ENCODE results near the gene CHAT. TPM values are rescaled to one million over a fixed set of nuclear protein-coding genes. Genes with fewer than 3 reads are reported as not detected.

Gene CHAT
- total RNA-seq (not detected), polyA plus RNA-seq (ENCODE audit: insufficient read depth in 1 of 8, insufficient read length in 8 of 8, low replicate concordance in 1 of 8) (under 1 TPM in 1 of 8 donors, not detected in 7; 0.32 TPM)
- long read RNA-seq, donor 1: 0 reads
- long read RNA-seq, donor 2: 0 reads
- long read RNA-seq, donor 3: 0 reads
- long read RNA-seq, donor 4: 0 reads
- long read RNA-seq, donor 5: 0 reads
- long read RNA-seq, donor 6: 0 reads
- long read RNA-seq, donor 7: 0 reads
- long read RNA-seq, donor 8: 0 reads
- long read RNA-seq, donor 9: 0 reads
- long read RNA-seq, donor 10: 0 reads
- long read RNA-seq, donor 11: 0 reads

DNA sequence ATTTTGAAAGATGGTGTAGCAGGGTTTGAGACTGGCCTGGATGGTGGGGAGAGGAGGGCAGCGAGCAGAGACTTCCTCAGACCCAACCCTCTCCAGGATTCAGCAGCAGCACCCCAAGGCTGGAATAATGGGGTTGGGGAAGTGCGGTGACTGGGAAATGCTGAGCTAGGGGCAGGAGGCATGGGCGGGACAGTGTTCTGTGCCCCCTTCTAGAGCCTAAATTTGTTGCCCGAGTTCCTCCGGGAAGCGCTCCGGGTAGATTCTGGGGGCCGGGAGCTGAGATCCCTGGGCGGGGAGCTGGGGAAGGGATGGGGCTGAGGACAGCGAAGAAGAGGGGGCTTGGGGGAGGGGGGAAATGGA is at the start of gene CHAT:
Gene CHAT (plus strand): TSS at position 156 of the 360 bp plus-strand sequence. CDS start 153 bp downstream, at position 309.
- peaks cover 88% of the 10 kb centered on the region for H3K27me3 ChIP-seq (ENCODE audit: control insufficient read depth, insufficient read depth, low read length)
- DNase-seq: no peak
- no peaks in the 10 kb centered on the region for H3K36me3 ChIP-seq (ENCODE audit: control insufficient read depth, insufficient read depth, low read length)
- H3K4me3 ChIP-seq (ENCODE audit: low read length): no peak within 1 kb of the TSS
- H3K9me3 ChIP-seq (replicated peaks; ENCODE audit: control insufficient read depth, low read depth, low read length): no peaks in the 10 kb centered on the region
- peaks cover 18% of the 10 kb centered on the region for H3K4me1 ChIP-seq (ENCODE audit: control insufficient read depth, insufficient read depth, low read length)
- WGBS (ENCODE audit: insufficient coverage): 2% methylated on average over 9 of the region's 10 CpGs
- no peak within 1 kb of the TSS for H3K27ac ChIP-seq (ENCODE audit: low read length)

DNA sequence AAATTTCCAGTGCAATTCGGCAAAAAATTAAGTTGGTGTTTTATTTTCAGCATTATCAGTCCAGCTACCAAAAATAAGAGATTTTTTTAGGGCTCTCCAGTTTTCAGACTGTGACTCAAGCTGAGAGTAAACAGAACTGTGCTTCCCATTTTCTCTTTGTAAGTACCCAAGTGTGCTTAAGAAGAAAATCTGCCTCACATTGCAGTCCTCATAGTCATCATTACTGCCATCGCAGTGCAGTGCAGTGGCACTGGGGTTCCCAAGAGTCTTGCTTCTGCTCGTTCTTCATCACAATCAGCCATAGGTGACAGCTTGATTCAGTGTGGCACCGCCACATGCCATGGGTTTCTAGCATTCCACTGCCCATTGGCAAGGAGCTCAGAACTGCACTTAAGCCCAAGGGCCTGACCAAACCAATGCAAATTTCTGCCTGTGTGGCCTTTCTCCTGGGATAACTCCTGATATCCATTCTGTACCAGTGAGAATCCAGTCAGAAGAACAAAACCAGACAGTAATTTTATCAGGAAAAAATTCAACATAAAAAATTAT is 49.3 kb upstream of the CHAT start:
- no peak overlapping the region for H3K4me3 ChIP-seq (ENCODE audit: low read length)
- WGBS (ENCODE audit: insufficient coverage): 91% methylated on average over 3 of the region's 4 CpGs
- no peaks in the 10 kb centered on the region for H3K9me3 ChIP-seq (replicated peaks; ENCODE audit: control insufficient read depth, low read depth, low read length)
- no peaks in the 10 kb centered on the region for H3K36me3 ChIP-seq (ENCODE audit: control insufficient read depth, insufficient read depth, low read length)
- no peak overlapping the region for H3K27ac ChIP-seq (ENCODE audit: low read length)
- no peak for DNase-seq
- H3K4me1 ChIP-seq (ENCODE audit: control insufficient read depth, insufficient read depth, low read length): no peaks in the 10 kb centered on the region
- peaks cover 6% of the 10 kb centered on the region for H3K27me3 ChIP-seq (ENCODE audit: control insufficient read depth, insufficient read depth, low read length)

DNA sequence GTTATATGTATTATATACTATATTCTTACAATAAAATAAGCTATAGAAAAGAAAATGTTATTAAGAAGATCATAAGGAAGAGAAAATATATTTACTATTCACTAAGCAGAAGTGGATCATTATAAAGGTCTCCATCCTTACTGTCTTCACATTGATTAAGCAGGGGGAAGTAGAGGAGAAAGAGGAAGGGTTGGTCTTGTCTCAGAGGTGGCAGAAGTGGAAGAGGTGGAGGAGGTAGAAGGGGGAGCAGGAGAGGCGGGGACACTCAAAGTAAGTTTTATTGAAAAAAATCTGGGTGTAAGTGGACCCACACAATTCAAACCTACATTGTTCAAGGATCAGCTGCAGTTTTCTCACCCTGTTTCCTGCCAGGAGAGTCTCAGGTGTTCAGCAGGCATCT is 46.0 kb upstream of the CHAT start:
- Histone ChIP-seq H3K27ac (ENCODE audit: low read length) (no peak overlapping the region), H3K9me3 (replicated peaks; ENCODE audit: control insufficient read depth, low read depth, low read length) (no peaks in the 10 kb centered on the region), H3K27me3 (ENCODE audit: control insufficient read depth, insufficient read depth, low read length) (peaks cover 2% of the 10 kb centered on the region), H3K4me1 (ENCODE audit: control insufficient read depth, insufficient read depth, low read length) (no peaks in the 10 kb centered on the region), H3K4me3 (ENCODE audit: low read length) (no peak overlapping the region), H3K36me3 (ENCODE audit: control insufficient read depth, insufficient read depth, low read length) (no peaks in the 10 kb centered on the region)
- DNase-seq: no peak
- WGBS (ENCODE audit: insufficient coverage): no CpG with 5 or more reads among the region's 1 CpG

DNA sequence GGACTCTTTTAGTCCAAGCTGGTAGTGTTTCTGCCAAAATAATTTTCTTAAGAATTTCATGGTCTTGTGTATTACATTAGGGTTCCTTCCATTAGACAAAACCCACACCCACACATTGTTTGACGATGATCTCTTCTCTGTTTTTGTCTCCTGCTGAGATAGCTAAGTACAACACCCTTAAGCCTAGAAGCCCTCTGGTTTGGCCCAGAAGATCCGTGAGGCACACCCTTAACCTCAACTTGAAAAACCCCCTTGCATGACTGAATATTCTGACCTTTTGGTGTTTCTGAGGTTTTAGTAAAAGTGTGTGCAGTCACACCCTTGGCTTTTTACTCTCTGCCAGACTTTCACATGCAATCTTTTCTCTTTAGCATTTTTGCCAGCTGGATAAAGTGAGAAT is 45.6 kb upstream of the CHAT start:
- no peaks in the 10 kb centered on the region for H3K36me3 ChIP-seq (ENCODE audit: control insufficient read depth, insufficient read depth, low read length)
- H3K4me3 ChIP-seq (ENCODE audit: low read length): no peak overlapping the region
- H3K4me1 ChIP-seq (ENCODE audit: control insufficient read depth, insufficient read depth, low read length): no peaks in the 10 kb centered on the region
- DNase-seq: no peak
- H3K27me3 ChIP-seq (ENCODE audit: control insufficient read depth, insufficient read depth, low read length): peaks cover 2% of the 10 kb centered on the region
- no peak overlapping the region for H3K27ac ChIP-seq (ENCODE audit: low read length)
- H3K9me3 ChIP-seq (replicated peaks; ENCODE audit: control insufficient read depth, low read depth, low read length): no peaks in the 10 kb centered on the region
- 75% methylated on average over 1 of the region's 2 CpGs for WGBS (ENCODE audit: insufficient coverage)

DNA sequence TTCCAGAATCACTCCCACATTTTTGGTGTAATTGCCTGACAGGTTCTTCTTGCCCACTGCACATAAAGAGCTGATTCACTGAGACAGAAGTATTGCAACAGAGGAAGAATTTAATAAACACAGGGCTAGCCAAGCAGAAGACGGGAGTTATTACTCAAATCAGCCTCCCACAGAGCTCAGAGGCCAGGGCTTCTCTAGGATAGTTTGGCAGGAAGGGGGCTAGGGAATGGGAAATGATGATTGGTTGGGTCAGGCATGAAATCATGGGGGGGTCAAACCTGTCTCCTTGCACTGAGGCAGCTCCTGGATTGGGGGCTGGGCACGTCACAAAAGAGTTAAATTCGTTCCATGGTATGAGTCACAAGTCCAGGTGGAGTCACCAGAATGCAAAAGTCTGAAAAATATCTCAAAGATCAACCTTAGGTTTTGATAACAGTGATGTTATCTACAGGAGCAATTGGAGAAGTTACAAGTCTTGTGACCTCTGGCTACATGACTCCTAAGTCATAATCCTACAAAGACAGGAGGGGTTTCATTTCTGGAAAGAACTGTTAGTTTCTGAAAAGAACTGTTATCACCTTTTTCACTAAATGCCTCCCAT is 44.7 kb upstream of the CHAT start:
- no peaks in the 10 kb centered on the region for H3K36me3 ChIP-seq (ENCODE audit: control insufficient read depth, insufficient read depth, low read length)
- WGBS (ENCODE audit: insufficient coverage): no CpG with 5 or more reads among the region's 3 CpGs
- H3K4me3 ChIP-seq (ENCODE audit: low read length): no peak overlapping the region
- no peak overlapping the region for H3K27ac ChIP-seq (ENCODE audit: low read length)
- H3K9me3 ChIP-seq (replicated peaks; ENCODE audit: control insufficient read depth, low read depth, low read length): no peaks in the 10 kb centered on the region
- H3K4me1 ChIP-seq (ENCODE audit: control insufficient read depth, insufficient read depth, low read length): no peaks in the 10 kb centered on the region
- H3K27me3 ChIP-seq (ENCODE audit: control insufficient read depth, insufficient read depth, low read length): no peaks in the 10 kb centered on the region
- no peak for DNase-seq

DNA sequence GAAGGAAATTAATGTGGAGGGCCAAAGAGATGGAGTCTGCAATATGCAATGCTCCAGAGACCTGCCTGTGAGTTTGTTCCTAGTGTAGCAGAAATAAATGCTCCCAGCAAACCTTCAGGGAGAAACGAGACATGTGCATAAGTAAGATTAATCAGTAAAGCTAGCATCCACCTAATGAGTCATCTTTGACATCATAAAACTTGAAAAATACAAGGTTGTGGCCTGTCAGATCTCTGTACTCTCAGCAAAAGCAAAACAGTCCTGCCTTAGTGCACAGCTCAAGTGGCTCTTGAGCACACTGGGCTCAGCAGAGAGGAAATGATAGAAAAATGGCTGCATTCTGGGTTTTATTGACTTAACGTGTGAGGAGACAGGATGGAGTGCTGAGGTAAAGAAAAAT is 42.4 kb upstream of the CHAT start:
- Histone ChIP-seq H3K4me1 (ENCODE audit: control insufficient read depth, insufficient read depth, low read length) (no peaks in the 10 kb centered on the region), H3K27me3 (ENCODE audit: control insufficient read depth, insufficient read depth, low read length) (no peaks in the 10 kb centered on the region), H3K27ac (ENCODE audit: low read length) (no peak overlapping the region), H3K36me3 (ENCODE audit: control insufficient read depth, insufficient read depth, low read length) (no peaks in the 10 kb centered on the region), H3K4me3 (ENCODE audit: low read length) (no peak overlapping the region), H3K9me3 (replicated peaks; ENCODE audit: control insufficient read depth, low read depth, low read length) (no peaks in the 10 kb centered on the region)
- DNase-seq: no peak
- no CpG with 5 or more reads among the region's 2 CpGs for WGBS (ENCODE audit: insufficient coverage)

DNA sequence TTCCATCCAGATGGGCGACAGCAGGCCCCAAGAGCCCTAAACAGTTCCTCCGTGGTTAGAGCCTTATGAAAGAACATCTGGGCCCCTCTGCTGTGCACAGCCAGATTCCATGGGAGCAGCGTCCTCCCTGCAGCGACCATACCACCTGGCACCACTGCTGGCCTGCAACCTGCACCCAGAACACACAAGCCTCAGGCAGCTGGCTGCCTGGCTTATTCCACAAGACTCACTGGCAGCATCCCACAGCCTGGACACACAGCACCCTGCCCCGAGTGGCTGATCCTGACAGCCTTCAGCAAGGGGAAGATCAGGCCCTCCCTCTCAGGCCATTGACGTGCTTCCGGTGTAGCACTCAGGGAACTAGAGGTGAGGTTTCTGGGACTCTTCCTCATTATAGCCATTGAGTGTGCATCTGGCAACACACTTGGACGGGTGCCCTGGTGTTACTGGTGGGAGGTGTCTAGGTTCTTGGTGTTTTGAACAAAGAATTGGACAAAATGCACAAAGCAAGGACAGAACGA is 41.2 kb upstream of the CHAT start:
- WGBS (ENCODE audit: insufficient coverage): 46% methylated on average over 5 of the region's 9 CpGs
- Histone ChIP-seq H3K27ac (ENCODE audit: low read length) (no peak overlapping the region), H3K9me3 (replicated peaks; ENCODE audit: control insufficient read depth, low read depth, low read length) (no peaks in the 10 kb centered on the region), H3K36me3 (ENCODE audit: control insufficient read depth, insufficient read depth, low read length) (no peaks in the 10 kb centered on the region), H3K4me1 (ENCODE audit: control insufficient read depth, insufficient read depth, low read length) (no peaks in the 10 kb centered on the region), H3K4me3 (ENCODE audit: low read length) (no peak overlapping the region), H3K27me3 (ENCODE audit: control insufficient read depth, insufficient read depth, low read length) (no peaks in the 10 kb centered on the region)
- no peak for DNase-seq

DNA sequence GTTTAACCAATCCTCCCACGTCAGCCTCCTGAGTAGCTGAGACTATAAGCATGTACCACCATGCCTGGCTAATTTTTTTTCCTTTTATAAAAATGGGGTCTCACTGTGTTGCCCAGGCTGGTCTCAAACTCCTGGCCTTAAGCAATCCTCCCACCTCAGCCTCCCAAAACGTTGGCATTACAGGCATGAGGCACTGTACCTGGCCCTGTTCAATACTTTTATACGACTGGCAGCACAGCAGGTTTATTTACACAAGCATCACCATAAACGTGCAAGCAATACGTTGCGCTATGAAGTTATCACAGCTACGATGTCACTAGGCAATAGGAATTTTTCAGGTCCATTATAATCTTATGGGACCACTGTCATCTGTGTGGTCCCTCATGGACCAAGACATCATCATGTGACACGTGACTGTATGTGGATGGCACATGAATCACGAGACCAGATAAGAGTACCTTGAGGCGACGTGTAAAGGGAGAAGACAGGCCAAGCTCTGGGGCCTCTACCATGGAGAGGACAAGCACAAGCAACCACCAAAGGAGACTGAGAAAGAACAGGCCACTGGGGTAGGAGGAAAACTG is 38.3 kb upstream of the CHAT start:
- H3K4me3 ChIP-seq (ENCODE audit: low read length): no peak overlapping the region
- no peak for DNase-seq
- 83% methylated on average over 11 of the region's 11 CpGs for WGBS (ENCODE audit: insufficient coverage)

DNA sequence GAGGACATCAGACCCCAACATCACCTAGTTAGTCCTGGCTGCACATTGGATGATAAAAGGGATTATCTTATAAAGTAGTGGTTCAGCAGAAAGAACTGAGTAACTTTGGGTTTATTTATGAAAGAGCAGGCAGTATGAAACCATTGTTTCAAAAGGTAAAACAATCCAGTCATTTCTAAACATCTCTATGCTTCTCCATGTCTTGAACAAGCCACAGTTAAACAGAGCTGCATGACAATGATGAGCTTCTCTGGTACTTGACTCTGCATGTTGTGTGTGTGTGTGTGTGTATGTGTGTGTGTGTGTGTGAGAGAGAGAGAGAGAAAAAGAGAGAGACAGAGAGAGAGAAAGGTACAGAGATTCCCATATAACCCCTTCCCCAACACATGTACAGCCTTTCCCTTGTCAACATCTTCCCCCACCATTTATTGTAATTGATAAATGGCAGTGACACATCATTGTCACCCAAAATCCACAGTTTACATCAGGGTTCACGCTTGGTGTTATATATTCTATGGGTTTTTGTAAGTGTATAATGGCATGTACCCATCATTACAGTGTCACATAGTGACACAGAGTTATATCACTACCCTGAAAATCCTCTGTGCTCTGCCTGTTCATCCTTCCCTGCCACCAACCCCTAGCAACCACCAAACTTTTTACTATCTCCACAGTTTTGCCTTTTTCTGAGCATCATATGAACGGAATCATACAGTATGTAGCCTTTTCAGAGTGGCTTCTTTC is 36.5 kb upstream of the CHAT start:
- Histone ChIP-seq H3K4me3 (ENCODE audit: low read length) (no peak overlapping the region), H3K9me3 (replicated peaks; ENCODE audit: control insufficient read depth, low read depth, low read length) (no peaks in the 10 kb centered on the region), H3K36me3 (ENCODE audit: control insufficient read depth, insufficient read depth, low read length) (no peaks in the 10 kb centered on the region), H3K27me3 (ENCODE audit: control insufficient read depth, insufficient read depth, low read length) (peaks cover 2% of the 10 kb centered on the region), H3K27ac (ENCODE audit: low read length) (no peak overlapping the region), H3K4me1 (ENCODE audit: control insufficient read depth, insufficient read depth, low read length) (no peaks in the 10 kb centered on the region)
- no peak for DNase-seq
- WGBS (ENCODE audit: insufficient coverage): no CpG with 5 or more reads among the region's 2 CpGs

More for the DNA sequence above, 38.3 kb upstream of the CHAT start:
- H3K4me1 ChIP-seq (ENCODE audit: control insufficient read depth, insufficient read depth, low read length): no peaks in the 10 kb centered on the region
- no peaks in the 10 kb centered on the region for H3K9me3 ChIP-seq (replicated peaks; ENCODE audit: control insufficient read depth, low read depth, low read length)
- no peaks in the 10 kb centered on the region for H3K36me3 ChIP-seq (ENCODE audit: control insufficient read depth, insufficient read depth, low read length)
- H3K27ac ChIP-seq (ENCODE audit: low read length): no peak overlapping the region
- peaks cover 2% of the 10 kb centered on the region for H3K27me3 ChIP-seq (ENCODE audit: control insufficient read depth, insufficient read depth, low read length)

DNA sequence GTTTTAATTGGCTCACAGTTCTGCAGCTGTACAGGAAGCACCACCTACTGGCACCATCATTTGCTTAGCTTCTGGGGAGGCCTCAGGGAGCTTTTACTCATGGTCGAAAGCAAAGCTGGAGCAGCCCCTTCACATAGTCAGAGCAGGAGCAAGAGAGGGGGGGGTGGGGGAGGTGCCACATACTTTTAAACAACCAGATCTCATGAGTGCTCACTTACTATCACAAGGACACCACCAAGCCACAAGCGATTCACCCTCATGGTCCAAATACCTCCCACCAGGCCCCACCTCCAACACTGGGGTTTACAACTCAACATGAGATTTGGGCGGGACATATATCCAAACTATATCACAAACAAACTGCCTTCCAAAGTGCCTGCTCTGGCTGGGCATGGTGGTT is 35.4 kb upstream of the CHAT start:
- WGBS (ENCODE audit: insufficient coverage): 85% methylated on average over 2 of the region's 3 CpGs
- Histone ChIP-seq H3K4me3 (ENCODE audit: low read length) (no peak overlapping the region), H3K36me3 (ENCODE audit: control insufficient read depth, insufficient read depth, low read length) (no peaks in the 10 kb centered on the region), H3K9me3 (replicated peaks; ENCODE audit: control insufficient read depth, low read depth, low read length) (no peaks in the 10 kb centered on the region), H3K27me3 (ENCODE audit: control insufficient read depth, insufficient read depth, low read length) (peaks cover 2% of the 10 kb centered on the region), H3K4me1 (ENCODE audit: control insufficient read depth, insufficient read depth, low read length) (no peaks in the 10 kb centered on the region), H3K27ac (ENCODE audit: low read length) (no peak overlapping the region)
- no peak for DNase-seq

All from muscle of leg (tissue), 16 donors.